Neuronal stem cell (in vitro differentiated cells): Measurements from ENCODE around the gene ZNF554. TPM values are rescaled to one million over a fixed set of nuclear protein-coding genes. Genes with fewer than 3 reads are reported as not detected.

ENCODE experiments used
- DNase-seq: peaks from one replicate; pipeline ENCODE4 v3.0.0-alpha.2; 2013; ENCODE audit warnings: low spot score
- H2AFZ ChIP-seq: one replicate; pipeline ENCODE4 v1.6.1; 2013; ENCODE audit warnings: mild to moderate bottlenecking, low read length, inconsistent platforms
- H2AK5ac ChIP-seq: 2 replicates; pipeline ENCODE4 v1.6.1; 2013; ENCODE audit warnings: low read depth, mild to moderate bottlenecking, inconsistent platforms, low read length, moderate library complexity, mixed read lengths
- H2BK120ac ChIP-seq: 2 replicates; pipeline ENCODE4 v1.6.1; 2013; ENCODE audit warnings: low read depth, mild to moderate bottlenecking, inconsistent platforms, low read length, moderate library complexity, mixed read lengths
- H2BK12ac ChIP-seq: one replicate; pipeline ENCODE4 v1.6.1; 2013; ENCODE audit warnings: low read length, inconsistent platforms
- H2BK15ac ChIP-seq: 2 replicates; pipeline ENCODE4 v1.6.1; 2013; ENCODE audit warnings: mild to moderate bottlenecking, low read length, inconsistent platforms, mixed read lengths
- H2BK5ac ChIP-seq: one replicate; pipeline ENCODE4 v1.6.1; 2013; ENCODE audit warnings: inconsistent platforms, mild to moderate bottlenecking, low read length, moderate library complexity
- H3K14ac ChIP-seq: one replicate; pipeline ENCODE4 v1.6.1; 2013; ENCODE audit warnings: low read length, inconsistent platforms
- H3K18ac ChIP-seq: 2 replicates; pipeline ENCODE4 v1.6.1; 2013; ENCODE audit warnings: low read length, inconsistent platforms
- H3K23ac ChIP-seq: 2 replicates; pipeline ENCODE4 v1.6.1; 2013; ENCODE audit warnings: low read depth, mild to moderate bottlenecking, mixed read lengths, low read length, inconsistent platforms; ENCODE audit not compliant: poor library complexity
- H3K27ac ChIP-seq: replicated peaks from 3 replicates; pipeline ENCODE4 v1.5.1; 2013; ENCODE audit warnings: low read length, inconsistent platforms
- H3K27me3 ChIP-seq, 3 experiments: 2 replicates each; pipeline ENCODE4 v1.6.1; 2013; ENCODE audit warnings: low read length in 3 of 3, mild to moderate bottlenecking in 2 of 3, inconsistent platforms in 1 of 3, low read depth in 1 of 3, mixed read lengths in 1 of 3, moderate library complexity in 1 of 3; ENCODE audit not compliant: control insufficient read depth in 3 of 3, insufficient read depth in 3 of 3
- H3K36me3 ChIP-seq, 2 donors: replicated peaks in 1 of 2; 2 replicates each; pipeline ENCODE4 v1.6.1; 2013; ENCODE audit warnings: low read length in 2 of 2; ENCODE audit not compliant: control insufficient read depth in 2 of 2, insufficient read depth in 2 of 2
- H3K4ac ChIP-seq: 2 replicates; pipeline ENCODE4 v1.6.1; 2013; ENCODE audit warnings: inconsistent platforms, mild to moderate bottlenecking, low read length, moderate library complexity
- H3K4me1 ChIP-seq, 2 donors: 1 replicate in 1 of 2; 2 replicates in 1 of 2; pipeline ENCODE4 v1.6.1; 2013; ENCODE audit warnings: low read length in 2 of 2, low read depth in 1 of 2; ENCODE audit not compliant: control insufficient read depth in 2 of 2, insufficient read depth in 1 of 2
- H3K4me2 ChIP-seq: one replicate; pipeline ENCODE4 v1.6.1; 2013; ENCODE audit warnings: mild to moderate bottlenecking, low read length, inconsistent platforms; ENCODE audit not compliant: insufficient read depth, poor library complexity, severe bottlenecking
- H3K4me3 ChIP-seq, 2 donors: 2 replicates each; pipeline ENCODE4 v1.5.1; 2013; ENCODE audit warnings: low read length in 2 of 2, mild to moderate bottlenecking in 2 of 2, inconsistent platforms in 1 of 2, moderate library complexity in 1 of 2
- H3K79me1 ChIP-seq: one replicate; pipeline ENCODE4 v1.6.1; 2013; ENCODE audit warnings: low read depth, mild to moderate bottlenecking, inconsistent platforms, low read length, moderate library complexity
- H3K9ac ChIP-seq: one replicate; pipeline ENCODE4 v1.6.1; 2013; ENCODE audit warnings: mild to moderate bottlenecking, low read depth, low read length, inconsistent platforms; ENCODE audit not compliant: poor library complexity
- H3K9me3 ChIP-seq, 2 donors: replicated peaks in 1 of 2; 2 replicates each; pipeline versions ENCODE3 to v1.6.1; 2013; ENCODE audit warnings: low read length in 2 of 2, mild to moderate bottlenecking in 2 of 2, inconsistent platforms in 1 of 2, low read depth in 1 of 2, mixed read lengths in 1 of 2, moderate library complexity in 1 of 2; ENCODE audit not compliant: control insufficient read depth in 2 of 2, insufficient read depth in 1 of 2
- H4K8ac ChIP-seq: one replicate; pipeline ENCODE4 v1.6.1; 2013; ENCODE audit warnings: low read depth, mild to moderate bottlenecking, inconsistent platforms, low read length, moderate library complexity
- H4K91ac ChIP-seq: one replicate; pipeline ENCODE4 v1.6.1; 2013; ENCODE audit warnings: low read length, low read depth, mild to moderate bottlenecking, inconsistent platforms; ENCODE audit not compliant: poor library complexity
- WGBS, 2 donors: extraction: QIAGEN DNeasy Blood & Tissue Kit; methylation state at CpG; one replicate each; pipeline ENCODE4 v1.1.7; 2013; ENCODE audit warnings: missing lambda C conversion rate in 2 of 2, mixed read lengths in 1 of 2; ENCODE audit not compliant: insufficient read length in 2 of 2, insufficient replicate concordance in 1 of 2; ENCODE audit errors: extremely low coverage in 2 of 2; 5-methylcytosine and 5-hydroxymethylcytosine counted together
- polyA plus RNA-seq, 2 experiments: library from polyadenylated mRNA; stranded (reverse); fragments of 200-250 nt; gene quantifications; one replicate each; pipeline ENCODE4 v1.2.3, GENCODE V29; 2013

ZNF554 gene
- 4.6 TPM for polyA plus RNA-seq (2013, experiment 1 of 2)
- polyA plus RNA-seq (2013, experiment 2 of 2) = 4.5 TPM

DNA sequence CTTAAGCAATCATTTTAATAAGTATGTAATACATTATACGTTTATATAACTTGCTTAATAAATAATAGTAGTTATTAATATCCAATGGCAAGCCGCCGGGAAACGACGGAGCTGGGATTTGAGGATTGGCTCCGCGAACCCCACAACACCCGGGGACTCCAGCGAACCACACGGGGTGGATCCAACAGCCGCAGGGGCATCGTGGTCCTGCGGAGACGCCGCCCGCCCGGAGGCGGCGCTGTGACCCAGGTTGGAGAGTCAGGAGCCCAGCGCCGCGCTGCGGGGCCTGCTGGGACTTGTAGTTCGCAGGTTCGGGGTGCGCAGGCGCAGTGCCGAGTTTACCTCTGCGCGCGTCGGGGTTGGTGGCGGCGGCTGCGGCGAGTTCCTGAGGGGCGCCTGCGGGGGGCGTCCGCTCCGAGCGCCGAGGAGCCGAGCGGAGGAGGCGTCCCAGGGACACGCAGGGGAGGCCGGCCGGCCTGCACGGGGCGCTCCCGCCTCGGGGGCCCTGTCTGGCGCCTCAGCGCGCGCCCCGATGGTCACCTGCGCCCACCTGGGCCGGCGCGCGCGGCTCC lies at the start of gene ZNF554:
Gene ZNF554, plus strand, starts transcription at position 329 of the 572 bp plus-strand sequence. Its CDS starts 204 bp downstream, at position 533.
- H4K8ac ChIP-seq = no peak within 1 kb of the TSS
- H3K79me1 ChIP-seq = peaks cover 6% of the 10 kb centered on the region
- peak within 1 kb of the TSS; percentile 83 for H3K9ac ChIP-seq
- no peaks in the 10 kb centered on the region for H3K27me3 ChIP-seq
- H3K18ac ChIP-seq = peak within 1 kb of the TSS; percentile 93
- no peak within 1 kb of the TSS for H2BK5ac ChIP-seq
- peak within 1 kb of the TSS; percentile 77 to 91 for H3K4me3 ChIP-seq
- H3K9me3 ChIP-seq = peaks cover 0 to 26% of the 10 kb centered on the region in 2 donors
- no peak within 1 kb of the TSS for H2BK15ac ChIP-seq
- peak within 1 kb of the TSS; percentile 19 for H3K4ac ChIP-seq
- peak within 1 kb of the TSS; percentile 94 for H2AFZ ChIP-seq
- peaks cover 4 to 27% of the 10 kb centered on the region in 2 donors for H3K36me3 ChIP-seq
- H3K23ac ChIP-seq = peak within 1 kb of the TSS; percentile 73
- DNase-seq = peak; percentile 96
- H3K4me2 ChIP-seq = peak within 1 kb of the TSS; percentile 82
- no peak within 1 kb of the TSS for H3K27ac ChIP-seq
- H2BK120ac ChIP-seq = no peak within 1 kb of the TSS
- no peaks in the 10 kb centered on the region for H3K4me1 ChIP-seq
- H3K14ac ChIP-seq = peak within 1 kb of the TSS; percentile 5
- no peak within 1 kb of the TSS for H4K91ac ChIP-seq
- peak within 1 kb of the TSS; percentile 79 for H2AK5ac ChIP-seq
- WGBS, 2 donors = no CpG with 5 or more reads among the region's 64 CpGs
- H2BK12ac ChIP-seq = no peak within 1 kb of the TSS

- Histone ChIP-seq H2AK5ac (no peak overlapping the region), H3K4me3 (no peak overlapping the region), H3K9me3 (no peaks in the 10 kb centered on the region), H4K91ac (no peak overlapping the region), H2BK15ac (no peak overlapping the region), H3K9ac (peak overlapping the region; percentile 60), H2BK5ac (no peak overlapping the region), H3K36me3 (peaks cover 13 to 53% of the 10 kb centered on the region in 2 donors), H3K23ac (no peak overlapping the region), H3K4me1 (no peaks in the 10 kb centered on the region), H2BK120ac (no peak overlapping the region), H4K8ac (no peak overlapping the region), H3K27ac (no peak overlapping the region), H3K4me2 (no peak overlapping the region), H3K4ac (no peak overlapping the region), H3K14ac (peak overlapping the region; percentile 82), H3K27me3 (no peaks in the 10 kb centered on the region), H3K18ac (peak overlapping the region; percentile 28), H2BK12ac (no peak overlapping the region), H2AFZ (no peak overlapping the region), H3K79me1 (peaks cover 45% of the 10 kb centered on the region)
- no peak for DNase-seq
- no CpG with 5 or more reads among the region's 40 CpGs for WGBS, 2 donors
These were observed 49.3 kb upstream of the ZNF554 start for GRCh38 chr19:2770055-2771013.

GRCh38 chr19:2771786-2772674 lies 47.6 kb upstream of the ZNF554 start:
- Histone ChIP-seq H2BK5ac (no peak overlapping the region), H2BK15ac (no peak overlapping the region), H2BK120ac (no peak overlapping the region), H3K9me3 (no peaks in the 10 kb centered on the region), H3K23ac (no peak overlapping the region), H3K18ac (no peak overlapping the region), H3K9ac (no peak overlapping the region), H2BK12ac (no peak overlapping the region), H3K79me1 (peaks cover 50% of the 10 kb centered on the region), H3K27me3 (no peaks in the 10 kb centered on the region), H3K36me3 (peaks cover 9 to 43% of the 10 kb centered on the region in 2 donors), H3K4me1 (no peaks in the 10 kb centered on the region), H4K8ac (no peak overlapping the region), H3K4ac (no peak overlapping the region), H3K4me3 (no peak overlapping the region), H3K4me2 (no peak overlapping the region), H3K27ac (no peak overlapping the region), H3K14ac (no peak overlapping the region), H4K91ac (no peak overlapping the region), H2AK5ac (no peak overlapping the region), H2AFZ (no peak overlapping the region)
- DNase-seq = no peak
- WGBS, 2 donors = no CpG with 5 or more reads among the region's 29 CpGs
